NT2/D1 (cell line): ENCODE data around the gene KNTC1.

Experiments
- SUZ12 ChIP-seq: IDR thresholded peaks from 2 replicates; pipeline ENCODE4 v1.6.1; 2011; ENCODE audit not compliant: insufficient read length, insufficient read depth; ENCODE audit errors: extremely low read depth
- YY1 ChIP-seq: IDR thresholded peaks from 2 replicates; pipeline ENCODE4 v1.6.1; 2011; ENCODE audit not compliant: insufficient read length, insufficient read depth
- ZNF274 ChIP-seq: IDR thresholded peaks from 2 replicates; pipeline ENCODE4 v1.6.1; 2011; ENCODE audit warnings: mild to moderate bottlenecking, low read depth, low read length

- TF ChIP-seq ZNF274 (no peak), YY1 (no peak), SUZ12 (no peak)
Measured at GRCh38 chr12:122516544-122517361, 10.3 kb upstream of the KNTC1 start.
